HEK293 (cell line): ENCODE measurements around the gene KCNK3.
A peak's percentile ranks its signal among the peaks of the same experiment; 100 is the strongest.

Experiments used
- CTCF ChIA-PET: fragments of 350-600 bp; formaldehyde crosslinking; extraction: SDS; loops from one replicate; lab custom pipeline; 2021; ENCODE audit warnings: antibody characterized with exemption; lab: Yijun Ruan, JAX
- POLR2A ChIA-PET: fragments of 300-600 bp; formaldehyde crosslinking; extraction: SDS; loops from one replicate; lab custom pipeline; 2020; ENCODE audit warnings: antibody characterized with exemption, inconsistent platforms; lab: Yijun Ruan, JAX
- H3K27ac ChIP-seq: fragments of 200-500 bp; sonication (Bioruptor generic); 2 replicates; pipeline ENCODE4 v1.5.1; 2014; ENCODE audit warnings: low read depth, low read length, control low read depth, inconsistent platforms; ENCODE audit errors: extremely low read depth
- H3K36me3 ChIP-seq, 2 experiments: fragments of 200-500 bp in 1 of 2; sonication (Bioruptor generic) in 1 of 2; 1 replicate in 1 of 2; 2 replicates in 1 of 2; pipeline ENCODE4 v1.5.1; 2014 to 2017; ENCODE audit warnings: inconsistent platforms in 2 of 2, low read length in 2 of 2; ENCODE audit not compliant: control insufficient read depth in 2 of 2, insufficient read depth in 1 of 2
- H3K4me1 ChIP-seq: fragments of 200-500 bp; sonication (Bioruptor generic); 2 replicates; pipeline ENCODE4 v1.5.1; 2014; ENCODE audit warnings: mild to moderate bottlenecking, low read length, inconsistent platforms; ENCODE audit not compliant: control insufficient read depth, insufficient read depth
- H3K4me3 ChIP-seq: 2 replicates; pipeline ENCODE4 v1.5.1; 2011; ENCODE audit warnings: low read depth, mild to moderate bottlenecking, control low read depth, low read length, moderate library complexity
- H3K9me3 ChIP-seq: fragments of 200-500 bp; sonication (Bioruptor generic); 2 replicates; pipeline ENCODE4 v1.5.1; 2014; ENCODE audit warnings: low read depth, low read length, inconsistent platforms; ENCODE audit not compliant: control insufficient read depth, insufficient read depth
- GLIS2 ChIP-seq: fragments of 450-650 bp; formaldehyde crosslinking; IDR thresholded peaks from 2 replicates; pipeline ENCODE4 v1.5.1; 2016; ENCODE audit warnings: missing biosample characterization, missing genetic modification characterization
- HOXD13 ChIP-seq: sonication (generic); formaldehyde crosslinking; IDR thresholded peaks from 2 replicates; pipeline ENCODE4 v1.8.0; 2022; ENCODE audit warnings: missing genetic modification reagents, borderline replicate concordance
- PRDM1 ChIP-seq: fragments of 450-650 bp; formaldehyde crosslinking; IDR thresholded peaks from 2 replicates; pipeline ENCODE4; 2016; ENCODE audit warnings: missing biosample characterization, missing genetic modification characterization
- PRDM4 ChIP-seq: fragments of 450-650 bp; formaldehyde crosslinking; IDR thresholded peaks from 2 replicates; pipeline ENCODE4 v1.5.1; 2017; ENCODE audit warnings: missing biosample characterization, missing genetic modification characterization
- RBAK ChIP-seq: fragments of 450-650 bp; formaldehyde crosslinking; IDR thresholded peaks from 2 replicates; pipeline ENCODE4 v1.5.1; 2016; ENCODE audit warnings: missing biosample characterization, missing genetic modification characterization
- SCRT2 ChIP-seq: fragments of 450-650 bp; formaldehyde crosslinking; IDR thresholded peaks from 2 replicates; pipeline ENCODE4 v1.5.1; 2016; ENCODE audit warnings: missing biosample characterization, missing genetic modification characterization
- WT1 ChIP-seq: fragments of 450-650 bp; formaldehyde crosslinking; IDR thresholded peaks from 2 replicates; pipeline ENCODE4 v1.5.1; 2016; ENCODE audit warnings: missing biosample characterization, missing genetic modification characterization
- YY2 ChIP-seq: fragments of 450-650 bp; formaldehyde crosslinking; IDR thresholded peaks from 2 replicates; pipeline ENCODE4 v1.5.1; 2016; ENCODE audit warnings: missing biosample characterization, missing genetic modification characterization
- ZBTB1 ChIP-seq: fragments of 450-650 bp; formaldehyde crosslinking; IDR thresholded peaks from 2 replicates; pipeline ENCODE4 v1.5.1; 2016; ENCODE audit warnings: missing biosample characterization, missing genetic modification characterization
- ZBTB26 ChIP-seq: fragments of 450-650 bp; formaldehyde crosslinking; optimal IDR thresholded peaks from 2 replicates; pipeline ENCODE3; 2016; ENCODE audit warnings: missing biosample characterization, mild to moderate bottlenecking, missing genetic modification characterization
- ZIC2 ChIP-seq: fragments of 450-650 bp; formaldehyde crosslinking; IDR thresholded peaks from 2 replicates; pipeline ENCODE4 v1.5.1; 2016; ENCODE audit warnings: missing biosample characterization, missing genetic modification characterization
- ZNF112 ChIP-seq: fragments of 450-650 bp; formaldehyde crosslinking; IDR thresholded peaks from 2 replicates; pipeline ENCODE4 v1.5.0; 2017; ENCODE audit warnings: missing biosample characterization, missing genetic modification characterization
- ZNF133 ChIP-seq: fragments of 450-650 bp; formaldehyde crosslinking; IDR thresholded peaks from 2 replicates; pipeline ENCODE4 v1.5.1; 2016; ENCODE audit warnings: missing biosample characterization, missing genetic modification characterization
- ZNF302 ChIP-seq: fragments of 450-650 bp; formaldehyde crosslinking; IDR thresholded peaks from 2 replicates; pipeline ENCODE4 v1.5.1; 2016; ENCODE audit warnings: missing biosample characterization, missing genetic modification characterization, low read depth
- ZNF341 ChIP-seq: fragments of 450-650 bp; formaldehyde crosslinking; IDR thresholded peaks from 2 replicates; pipeline ENCODE4; 2016; ENCODE audit warnings: low read depth, missing biosample characterization, missing genetic modification characterization
- ZNF404 ChIP-seq: fragments of 450-650 bp; formaldehyde crosslinking; IDR thresholded peaks from 2 replicates; pipeline ENCODE4 v1.5.1; 2017; ENCODE audit warnings: missing biosample characterization, missing genetic modification characterization
- ZNF416 ChIP-seq: fragments of 450-650 bp; formaldehyde crosslinking; IDR thresholded peaks from 2 replicates; pipeline ENCODE4 v1.5.1; 2016; ENCODE audit warnings: missing biosample characterization, missing genetic modification characterization
- ZNF433 ChIP-seq: fragments of 450-650 bp; formaldehyde crosslinking; IDR thresholded peaks from 2 replicates; pipeline ENCODE4 v1.5.1; 2016; ENCODE audit warnings: missing biosample characterization, missing genetic modification characterization, low read depth
- ZNF449 ChIP-seq: fragments of 450-650 bp; formaldehyde crosslinking; IDR thresholded peaks from 2 replicates; pipeline ENCODE4 v1.5.1; 2017; ENCODE audit warnings: missing biosample characterization, mild to moderate bottlenecking, missing genetic modification characterization, moderate library complexity
- ZNF473 ChIP-seq: fragments of 450-650 bp; formaldehyde crosslinking; IDR thresholded peaks from 2 replicates; pipeline ENCODE4 v1.5.1; 2017; ENCODE audit warnings: missing biosample characterization, missing genetic modification characterization
- ZNF529 ChIP-seq: fragments of 450-650 bp; formaldehyde crosslinking; IDR thresholded peaks from 2 replicates; pipeline ENCODE4 v1.5.1; 2017; ENCODE audit warnings: missing genetic modification characterization, missing biosample characterization; ENCODE audit not compliant: insufficient replicate concordance
- ZNF548 ChIP-seq: fragments of 450-650 bp; formaldehyde crosslinking; IDR thresholded peaks from 2 replicates; pipeline ENCODE4 v1.5.1; 2016; ENCODE audit warnings: missing biosample characterization, missing genetic modification characterization
- ZNF626 ChIP-seq: fragments of 450-650 bp; sonication (Bioruptor Pico); formaldehyde crosslinking; IDR thresholded peaks from 2 replicates; pipeline ENCODE4 v1.5.1; 2018; ENCODE audit warnings: missing biosample characterization, missing genetic modification characterization, inconsistent platforms
- ZNF677 ChIP-seq: fragments of 450-650 bp; IDR thresholded peaks from 2 replicates; pipeline ENCODE4 v1.5.0; 2018; ENCODE audit warnings: missing biosample characterization, mild to moderate bottlenecking, missing genetic modification characterization, moderate library complexity
- ZNF707 ChIP-seq: fragments of 450-650 bp; formaldehyde crosslinking; IDR thresholded peaks from 2 replicates; pipeline ENCODE4 v1.5.1; 2016; ENCODE audit warnings: missing biosample characterization, missing genetic modification characterization
- ZSCAN4 ChIP-seq: fragments of 450-650 bp; formaldehyde crosslinking; IDR thresholded peaks from 2 replicates; pipeline ENCODE4 v1.5.1; 2017; ENCODE audit warnings: missing biosample characterization, missing genetic modification characterization

KCNK3 gene

GRCh38 chr2:26718949-26719686 lies 26.6 kb downstream of the KCNK3 start:
- Histone ChIP-seq H3K27ac (no peak overlapping the region), H3K36me3 (no peaks in the 10 kb centered on the region)
- POLR2A ChIA-PET, result no interaction called here
- no peak for TF ChIP-seq ZSCAN4 (tag by site-specific recombination)
- no peak for TF ChIP-seq PRDM4 (tag by site-specific recombination)
- TF ChIP-seq ZNF473 (tag by site-specific recombination), result no peak
- TF ChIP-seq RBAK (tag by site-specific recombination), result no peak
- TF ChIP-seq ZNF677 (tag by site-specific recombination), result no peak
- TF ChIP-seq, all 188 proteins: peak for 0
- Histone ChIP-seq H3K9me3 (no peaks in the 10 kb centered on the region), H3K4me1 (peaks cover 6% of the 10 kb centered on the region), H3K4me3 (no peak overlapping the region)
- CTCF ChIA-PET, result interaction anchor here (1.2 to 3.7 kb wide), 3 partner anchors 26 to 114 kb away, joined by 3 to 13 read pairs (median 3); no protein-coding TSS in a partner anchor

GRCh38 chr2:26720322-26721114 lies 28.0 kb downstream of the KCNK3 start:
- no peak overlapping the region for H3K27ac ChIP-seq
- ChIA-PET CTCF (interaction anchor here (0.7 to 3.7 kb wide), 3 partner anchors 15 to 117 kb away, joined by 3 to 13 read pairs (median 3); no protein-coding TSS in a partner anchor), POLR2A (interaction anchor here (0.9 kb wide), 1 partner anchor 14 kb away, joined by 4 read pairs; no protein-coding TSS in a partner anchor)
- no peaks in the 10 kb centered on the region for H3K9me3 ChIP-seq
- H3K4me1 ChIP-seq, result peaks cover 6% of the 10 kb centered on the region
- H3K4me3 ChIP-seq, result no peak overlapping the region
- no peaks in the 10 kb centered on the region for H3K36me3 ChIP-seq
- peak; percentile 61 for TF ChIP-seq ZIC2 (tag by site-specific recombination)
- no peak for TF ChIP-seq ZNF302
- TF ChIP-seq ZNF433, result no peak
- TF ChIP-seq WT1 (tag by site-specific recombination), result no peak
- TF ChIP-seq ZNF341, result peak; percentile 86; the same call in 1 of the 2 replicates
- no peak for TF ChIP-seq ZNF449
- TF ChIP-seq ZBTB1 (tag by site-specific recombination), result no peak
- no peak for TF ChIP-seq ZNF529
- TF ChIP-seq HOXD13, result no peak
- TF ChIP-seq ZNF133, result no peak
- TF ChIP-seq PRDM1 (tag by site-specific recombination), result no peak
- no peak for TF ChIP-seq ZNF677 (tag by site-specific recombination)
- no peak for TF ChIP-seq ZNF548 (tag by site-specific recombination)
- TF ChIP-seq YY2 (tag by site-specific recombination), result no peak
- no peak for TF ChIP-seq ZNF404 (tag by site-specific recombination)
- no peak for TF ChIP-seq ZNF112 (tag by site-specific recombination)
- TF ChIP-seq GLIS2 (tag by site-specific recombination), result peak; percentile 41; the same call in 1 of the 2 replicates
- TF ChIP-seq ZNF416, result no peak
- no peak for TF ChIP-seq ZNF626 (tag by site-specific recombination)
- no peak for TF ChIP-seq ZBTB26 (tag by site-specific recombination)
- no peak for TF ChIP-seq ZNF707
- peak; percentile 25; the same call in 1 of the 2 replicates for TF ChIP-seq SCRT2 (tag by site-specific recombination)
